NK-92 treated with Interleukin-12 subunit alpha and Interleukin-12 subunit beta, amount 100 ng/mL, for 24 hours (cell line): ENCODE data around the gene TMEM250.

Experiments
- DNase-seq: peaks from one replicate; lab custom pipeline; 2025; lab: John Stamatoyannopoulos, UW

TMEM250 gene

DNA sequence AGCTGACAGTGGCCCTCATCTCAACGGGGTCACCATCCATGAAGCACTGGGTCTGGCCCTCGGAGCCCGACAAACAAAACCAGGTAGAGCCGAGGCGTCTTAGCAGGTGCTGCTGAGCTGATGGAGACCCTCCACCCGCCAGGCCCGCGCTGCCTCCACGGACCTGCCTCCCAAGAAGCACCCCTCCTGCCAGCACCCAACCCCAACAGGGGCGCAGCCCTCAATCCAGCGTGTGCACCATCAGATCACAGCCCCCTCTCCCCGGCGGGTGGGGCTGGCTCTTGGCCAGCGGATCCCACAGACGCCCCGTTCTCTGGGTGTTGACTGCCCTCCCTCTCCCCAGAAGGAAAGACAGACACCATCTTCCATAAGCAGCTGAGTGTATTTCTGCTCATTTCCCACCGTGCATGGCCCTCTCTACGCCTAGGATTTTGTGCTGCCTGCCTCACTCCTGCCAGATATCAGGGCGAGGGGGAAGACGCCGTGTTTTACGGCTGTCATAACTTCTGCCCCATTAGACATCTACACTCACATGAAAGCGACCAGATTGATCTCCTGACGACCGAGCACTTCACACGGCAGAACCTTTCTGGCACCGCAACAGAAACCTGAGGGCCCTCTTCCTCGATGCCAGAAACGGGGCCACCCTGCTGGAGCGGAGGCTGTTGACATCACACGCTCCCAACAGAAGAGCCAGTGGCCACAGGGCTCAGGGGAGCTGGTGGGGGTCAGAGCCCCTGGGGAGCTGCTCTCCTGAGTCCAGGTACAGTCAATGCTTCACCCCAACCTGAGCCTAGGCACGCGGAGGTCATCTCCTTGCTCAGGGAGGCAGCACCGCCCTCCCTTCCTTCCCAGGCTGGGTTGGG, 35.9 kb downstream of the TMEM250 start:
- DNase-seq, result no peak

GRCh38 chr9:136081826-136082495, 36.7 kb downstream of the TMEM250 start:
- DNase-seq, result no peak

- DNase-seq, result no peak
Observed at GRCh38 chr9:136081113-136081825, 37.4 kb downstream of the TMEM250 start.

GRCh38 chr9:136080716-136081112, 38.0 kb downstream of the TMEM250 start:
- no peak for DNase-seq

DNA sequence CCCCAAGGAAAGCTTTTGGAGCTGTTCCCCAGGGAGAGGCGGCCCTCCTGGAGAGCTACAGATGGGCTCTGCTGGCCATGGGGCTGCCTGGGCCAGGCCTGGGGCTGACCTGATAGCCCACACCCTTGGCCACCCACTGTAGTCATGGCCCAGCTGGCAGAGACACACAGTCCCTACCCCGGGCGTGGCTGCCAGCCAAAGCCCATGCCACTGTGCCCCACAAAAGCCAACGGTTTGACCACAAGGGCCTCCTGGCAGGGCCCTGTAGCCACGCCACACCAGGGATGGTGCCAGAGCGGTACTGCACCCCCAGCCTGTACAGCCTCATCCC, 38.8 kb downstream of the TMEM250 start:
- DNase-seq, result no peak

DNA sequence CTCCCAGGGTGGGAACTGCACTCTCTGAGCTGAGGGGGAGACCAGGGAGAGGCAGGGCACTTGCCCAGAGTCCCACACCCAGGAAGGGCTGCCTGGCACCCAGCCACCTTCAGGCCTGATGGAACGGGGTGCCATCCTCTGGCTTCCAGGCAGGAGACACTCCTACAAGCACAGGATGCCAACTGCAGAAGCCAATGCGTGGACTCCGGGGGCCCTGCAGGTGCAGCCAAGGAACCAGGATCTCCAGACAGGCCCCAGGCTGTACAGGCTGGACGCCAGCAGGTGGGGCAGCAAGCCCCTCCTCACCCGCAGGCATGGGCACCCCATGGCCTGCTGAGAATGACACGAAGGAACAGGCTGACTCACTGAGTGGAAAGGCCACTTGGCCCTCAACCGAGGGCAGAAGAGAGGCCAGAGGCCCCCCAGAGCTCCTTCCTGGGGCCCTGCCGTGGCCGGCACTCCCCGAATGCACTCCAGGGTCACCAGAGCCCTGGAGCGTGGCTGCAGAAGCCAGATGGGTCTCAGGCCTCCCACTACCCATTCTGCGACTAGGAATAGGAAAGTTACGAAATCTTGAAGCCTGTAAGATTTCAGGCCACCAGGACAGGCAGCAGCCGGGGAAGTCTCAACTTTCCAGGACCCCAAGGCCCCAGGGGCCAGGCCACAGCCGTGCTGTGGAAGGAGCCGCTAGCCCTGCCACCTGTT, 39.3 kb downstream of the TMEM250 start:
- DNase-seq, result no peak

DNA sequence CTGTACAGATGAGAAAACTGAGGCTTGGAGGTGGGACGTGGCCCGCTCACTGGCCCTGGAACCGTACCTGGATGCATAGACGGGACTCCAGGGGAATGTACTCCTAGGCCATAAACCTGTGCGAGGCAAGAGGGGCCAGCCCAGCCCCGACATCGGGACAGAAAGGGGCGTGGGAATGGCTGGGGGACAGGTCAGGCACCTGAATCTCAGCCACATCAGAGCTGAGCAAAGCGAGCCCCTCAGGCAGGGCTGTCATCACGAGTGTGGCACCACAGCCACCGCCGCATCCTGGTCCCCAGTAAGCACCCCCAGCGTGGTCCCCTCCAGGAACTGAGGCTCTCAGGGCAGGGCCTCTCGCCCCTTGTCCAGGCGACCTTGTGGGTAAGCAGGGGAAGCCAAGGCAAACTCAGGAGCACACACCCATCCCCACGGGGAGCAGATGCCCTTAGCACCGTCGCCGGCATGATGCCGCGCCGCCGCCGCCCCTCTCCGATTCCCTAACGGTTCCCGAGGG, 40.1 kb downstream of the TMEM250 start:
- no peak for DNase-seq

GRCh38 chr9:136078024-136078423, 40.7 kb downstream of the TMEM250 start:
- no peak for DNase-seq

GRCh38 chr9:136077491-136077890, 41.2 kb downstream of the TMEM250 start:
- DNase-seq, result no peak

- no peak for DNase-seq
Observed at GRCh38 chr9:136075881-136076678, 42.6 kb downstream of the TMEM250 start.

- DNase-seq, result no peak
Observed at GRCh38 chr9:136075134-136075841, 43.4 kb downstream of the TMEM250 start.

GRCh38 chr9:136074706-136075105, 44.0 kb downstream of the TMEM250 start:
- no peak for DNase-seq
